WTC11 (cell line): ENCODE results near the gene TSEN2. TPM values are rescaled to one million over a fixed set of nuclear protein-coding genes. Genes with fewer than 3 reads are reported as not detected.

ENCODE experiments used
- ATAC-seq: fragments of 200-7000 bp; cut with Tn5 transposase; 2 replicates; pipeline ENCODE4 v1.10.0; 2021; ENCODE audit warnings: mild to moderate bottlenecking, moderate library complexity
- CTCF ChIA-PET: fragments of 300-600 bp; sonication (Branson Sonifier 250); formaldehyde crosslinking; loops from one replicate; lab custom pipeline; 2021; ENCODE audit warnings: antibody characterized with exemption; lab: Charles Lee
- POLR2A ChIA-PET: fragments of 350-600 bp; sonication (Branson Sonifier 250); formaldehyde crosslinking; loops from one replicate; lab custom pipeline; 2021; ENCODE audit warnings: antibody characterized with exemption; lab: Charles Lee
- DNase-seq: peaks from one replicate; pipeline ENCODE4 v3.0.0; 2021; ENCODE audit warnings: low spot score
- H3K27ac Mint-ChIP-seq: 2 replicates; pipeline ENCODE4 v1.8.0; 2021; ENCODE audit warnings: mixed read lengths
- H3K27me3 Mint-ChIP-seq: 2 replicates; pipeline ENCODE4 v1.8.0; 2021; ENCODE audit warnings: low read depth, mild to moderate bottlenecking, moderate library complexity, mixed read lengths
- H3K36me3 Mint-ChIP-seq: 2 replicates; pipeline ENCODE4 v1.8.0; 2021; ENCODE audit warnings: mixed read lengths
- H3K4me1 Mint-ChIP-seq: 2 replicates; pipeline ENCODE4 v1.8.0; 2022; ENCODE audit warnings: mixed read lengths
- H3K4me3 Mint-ChIP-seq: 2 replicates; pipeline ENCODE4 v1.8.0; 2021; ENCODE audit warnings: mild to moderate bottlenecking, moderate library complexity, mixed read lengths
- H3K9me3 Mint-ChIP-seq: 2 replicates; pipeline ENCODE4 v1.8.0; 2021; ENCODE audit warnings: mixed read lengths
- AFF4 ChIP-seq: sonication (generic); formaldehyde crosslinking; IDR thresholded peaks from 2 replicates; pipeline ENCODE4 v1.8.1; 2023; ENCODE audit warnings: mild to moderate bottlenecking, missing genetic modification reagents, borderline replicate concordance
- ATF2 ChIP-seq: sonication (generic); formaldehyde crosslinking; IDR thresholded peaks from 2 replicates; pipeline ENCODE4 v1.8.1; 2022; ENCODE audit warnings: low read depth, missing genetic modification reagents, borderline replicate concordance
- ATF3 ChIP-seq: sonication (generic); formaldehyde crosslinking; conservative IDR thresholded peaks from 2 replicates; pipeline ENCODE4 v1.8.1; 2022; ENCODE audit warnings: mild to moderate bottlenecking, missing genetic modification reagents
- ATF6 ChIP-seq: sonication (generic); formaldehyde crosslinking; IDR thresholded peaks from 2 replicates; pipeline ENCODE4 v1.8.1; 2023; ENCODE audit warnings: mild to moderate bottlenecking, missing genetic modification reagents
- CBFB ChIP-seq: sonication (generic); formaldehyde crosslinking; IDR thresholded peaks from 2 replicates; pipeline ENCODE4 v1.8.1; 2022; ENCODE audit warnings: mild to moderate bottlenecking, low read depth, missing genetic modification reagents
- E2F4 ChIP-seq: sonication (generic); formaldehyde crosslinking; IDR thresholded peaks from 2 replicates; pipeline ENCODE4 v1.8.1; 2022; ENCODE audit warnings: low read depth, mild to moderate bottlenecking, moderate library complexity, missing genetic modification reagents, borderline replicate concordance
- ERG ChIP-seq: fragments of 250-450 bp; sonication (Bioruptor Pico); IDR thresholded peaks from 2 replicates; pipeline ENCODE4 v1.8.0; 2021; ENCODE audit warnings: mild to moderate bottlenecking
- ESRRA ChIP-seq: sonication (generic); formaldehyde crosslinking; IDR thresholded peaks from 2 replicates; pipeline ENCODE4 v1.8.1; 2022; ENCODE audit warnings: mild to moderate bottlenecking, missing genetic modification reagents, borderline replicate concordance
- FOXJ3 ChIP-seq: sonication (generic); formaldehyde crosslinking; IDR thresholded peaks from 2 replicates; pipeline ENCODE4 v1.9.0; 2021; ENCODE audit warnings: missing genetic modification reagents, mild to moderate bottlenecking, borderline replicate concordance
- GABPB1 ChIP-seq: sonication (generic); formaldehyde crosslinking; IDR thresholded peaks from 2 replicates; pipeline ENCODE4 v1.8.1; 2023; ENCODE audit warnings: mild to moderate bottlenecking, missing genetic modification reagents
- HMGA2 ChIP-seq: fragments of 250-450 bp; sonication (Bioruptor Pico); IDR thresholded peaks from 2 replicates; pipeline ENCODE4 v1.4.0; 2021; ENCODE audit warnings: mild to moderate bottlenecking, moderate library complexity
- IRF2 ChIP-seq: sonication (generic); formaldehyde crosslinking; IDR thresholded peaks from 2 replicates; pipeline ENCODE4 v1.8.0; 2022; ENCODE audit warnings: low read depth, missing genetic modification reagents, borderline replicate concordance
- MXD4 ChIP-seq: fragments of 250-450 bp; sonication (Bioruptor Pico); IDR thresholded peaks from 2 replicates; pipeline ENCODE4 v1.8.0; 2021; ENCODE audit warnings: mild to moderate bottlenecking, moderate library complexity, borderline replicate concordance
- NFATC4 ChIP-seq: fragments of 250-450 bp; sonication (Bioruptor Pico); IDR thresholded peaks from 2 replicates; pipeline ENCODE4 v1.9.0; 2021; ENCODE audit warnings: mild to moderate bottlenecking
- NFE2L1 ChIP-seq: sonication (generic); formaldehyde crosslinking; IDR thresholded peaks from 2 replicates; pipeline ENCODE4 v1.8.1; 2023; ENCODE audit warnings: missing genetic modification reagents
- NFYB ChIP-seq: sonication (generic); formaldehyde crosslinking; conservative IDR thresholded peaks from 2 replicates; pipeline ENCODE4 v1.8.0; 2022; ENCODE audit warnings: low read depth, missing genetic modification reagents
- SMAD4 ChIP-seq: sonication (generic); formaldehyde crosslinking; IDR thresholded peaks from 2 replicates; pipeline ENCODE4 v1.8.0; 2022; ENCODE audit warnings: mild to moderate bottlenecking, missing genetic modification reagents
- ZNF121 ChIP-seq: sonication (generic); formaldehyde crosslinking; IDR thresholded peaks from 2 replicates; pipeline ENCODE4 v1.8.0; 2023; ENCODE audit warnings: missing genetic modification reagents
- ZNF219 ChIP-seq: sonication (generic); formaldehyde crosslinking; IDR thresholded peaks from 2 replicates; pipeline ENCODE4 v1.8.0; 2023; ENCODE audit warnings: missing genetic modification reagents, mild to moderate bottlenecking, borderline replicate concordance
- ZNF317 ChIP-seq: sonication (generic); formaldehyde crosslinking; IDR thresholded peaks from 2 replicates; pipeline ENCODE4 v1.8.1; 2023; ENCODE audit warnings: low read depth, mild to moderate bottlenecking, moderate library complexity, missing genetic modification reagents, borderline replicate concordance
- ZNF532 ChIP-seq: fragments of 250-450 bp; sonication (Bioruptor Pico); IDR thresholded peaks from 2 replicates; pipeline ENCODE4 v1.9.0; 2021; ENCODE audit warnings: mild to moderate bottlenecking, borderline replicate concordance
- total RNA-seq: library from RNA; stranded (reverse); gene quantifications from 3 replicates; pipeline ENCODE4 v1.2.3, GENCODE V29; 2021

TSEN2 gene
- total RNA-seq, 1 experiment from 2014 or later = 21.1 TPM

- TF ChIP-seq ERG (CRISPR knock-in tag) = no peak
Measured at GRCh38 chr3:12479919-12480427, 4.3 kb upstream of the TSEN2 start (continued).

GRCh38 chr3:12483410-12483809 lies 870 bp upstream of the TSEN2 start:
- H3K27ac Mint-ChIP-seq = no peak overlapping the region; the same call in 1 of the 2 replicates
- ChIA-PET CTCF (interaction anchor here (1.0 to 2.0 kb wide), 2 partner anchors 12 to 308 kb away, joined by 5 to 18 read pairs; no protein-coding TSS in a partner anchor), POLR2A (interaction anchor here (0.5 kb wide), 1 partner anchor 54 kb away, joined by 4 read pairs; no protein-coding TSS in a partner anchor)
- peaks cover 3% of the 10 kb centered on the region; the same call in 1 of the 2 replicates for H3K36me3 Mint-ChIP-seq
- H3K4me3 Mint-ChIP-seq = peak overlapping the region; percentile 97
- H3K27me3 Mint-ChIP-seq = no peaks in the 10 kb centered on the region; the same call in 1 of the 2 replicates
- ATAC-seq (no peak), DNase-seq (no peak)
- TF ChIP-seq ZNF219 (CRISPR knock-in tag) (no peak), ATF2 (no peak), NFATC4 (CRISPR knock-in tag) (no peak), IRF2 (CRISPR knock-in tag) (no peak), FOXJ3 (CRISPR knock-in tag) (no peak), NFYB (CRISPR knock-in tag) (no peak), E2F4 (CRISPR knock-in tag) (no peak), HMGA2 (CRISPR knock-in tag) (no peak), SMAD4 (no peak), ZNF317 (CRISPR knock-in tag) (no peak), MXD4 (CRISPR knock-in tag) (no peak), AFF4 (CRISPR knock-in tag) (no peak), ATF6 (CRISPR knock-in tag) (no peak), NFE2L1 (CRISPR knock-in tag) (no peak), CBFB (CRISPR knock-in tag) (no peak), ESRRA (CRISPR knock-in tag) (no peak), ZNF532 (CRISPR knock-in tag) (no peak), ZNF121 (no peak), GABPB1 (no peak), ATF3 (no peak)
- peaks cover 27% of the 10 kb centered on the region for H3K4me1 Mint-ChIP-seq
- H3K9me3 Mint-ChIP-seq = no peaks in the 10 kb centered on the region
